Right ventricle myocardium inferior (tissue), 1 donor: ENCODE data around the gene RANBP17. TPM values are rescaled to one million over a fixed set of nuclear protein-coding genes. Genes with fewer than 3 reads are reported as not detected.
"Not testable (repeated sequence)": the region's sequence is repeated elsewhere in the genome, so short reads cannot be mapped to it uniquely, and the experiment has no call there.

ENCODE experiments used
- ATAC-seq: fragments of 200-7000 bp; cut with Tn5 transposase; one replicate; pipeline ENCODE4 v1.9.1; 2020; ENCODE audit warnings: mild to moderate bottlenecking, moderate library complexity
- DNase-seq: peaks from one replicate; pipeline ENCODE4 v3.0.0; 2021; ENCODE audit errors: missing footprints
- intact Hi-C: fragments of 100-400 bp; cut with DNase I; formaldehyde crosslinking; loops from one replicate; pipeline ENCODE4 v1.11.0; 2022
- total RNA-seq: library from RNA; stranded (reverse); fragmentation: NEBNext Ultra II Directional; extraction: Animal tissue kit (Norgen Biotek cat#: 25700); gene quantifications from one replicate; pipeline ENCODE4 v1.2.1, GENCODE V29; 2021
- donor health status: DM: no; HTN: yes; CAD: no; lungs with severe emphysema.

RANBP17 gene
- total RNA-seq, 1 donor from 2014 or later, result 2.7 TPM

DNA sequence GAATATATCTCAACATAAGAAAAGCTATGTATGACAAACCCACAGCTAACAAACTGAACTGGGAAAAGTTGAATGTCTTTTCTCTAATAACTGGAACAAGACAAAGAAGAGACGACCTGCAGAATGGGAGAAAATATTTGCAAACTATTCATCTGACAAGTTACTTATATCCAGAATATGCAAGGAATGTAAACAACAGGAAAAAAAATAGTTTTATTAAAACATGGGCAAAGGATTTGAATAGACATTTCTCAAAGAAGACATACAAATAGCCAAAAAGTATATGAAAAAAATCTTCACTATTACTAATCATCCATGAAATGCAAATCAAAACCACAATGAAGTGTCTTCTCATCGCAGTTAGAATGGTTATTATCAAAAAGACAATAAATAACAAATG lies 265.5 kb downstream of the RANBP17 start:
- no peak for DNase-seq
- ATAC-seq, result no peak
- intact Hi-C loops, result no loop called here

DNA sequence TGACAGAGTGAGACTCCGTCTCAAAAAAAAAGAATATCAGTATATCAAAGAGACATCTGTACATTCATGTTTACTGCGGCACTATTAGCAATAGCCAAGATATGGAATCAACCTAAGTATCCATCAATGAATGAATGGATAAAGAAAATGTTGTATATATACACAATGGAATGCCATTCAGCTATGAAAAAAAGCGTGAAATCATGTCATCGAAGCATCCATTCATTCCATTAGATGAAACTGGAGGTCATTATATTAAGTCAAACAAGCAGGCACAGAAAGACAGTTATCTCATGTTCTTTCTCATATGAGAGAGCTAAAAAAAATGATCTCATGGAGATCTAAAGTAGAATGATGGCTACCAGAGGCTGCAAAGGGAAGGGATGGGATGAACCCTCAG lies 266.3 kb downstream of the RANBP17 start:
- DNase-seq, result no peak
- intact Hi-C loops, result no loop called here
- no peak for ATAC-seq

- DNase-seq, result no peak
- intact Hi-C loops, result no loop called here
Measured at GRCh38 chr5:171129308-171129707, 267.5 kb downstream of the RANBP17 start.

GRCh38 chr5:171131497-171131896 lies 269.7 kb downstream of the RANBP17 start:
- DNase-seq (no peak), ATAC-seq (no peak)
- intact Hi-C loops, result no loop called here

More at GRCh38 chr5:171129308-171129707, 267.5 kb downstream of the RANBP17 start:
- no peak for ATAC-seq

- ATAC-seq, result no peak
- intact Hi-C loops, result no loop called here
- no peak for DNase-seq
Measured at GRCh38 chr5:171137768-171138525, 276.1 kb downstream of the RANBP17 start.

GRCh38 chr5:171139227-171139626 lies 277.4 kb downstream of the RANBP17 start:
- DNase-seq (no peak), ATAC-seq (no peak)
- intact Hi-C loops, result no loop called here

- intact Hi-C loops, result no loop called here
- ATAC-seq (no peak), DNase-seq (no peak)
Measured at GRCh38 chr5:171142617-171143016, 280.8 kb downstream of the RANBP17 start.

DNA sequence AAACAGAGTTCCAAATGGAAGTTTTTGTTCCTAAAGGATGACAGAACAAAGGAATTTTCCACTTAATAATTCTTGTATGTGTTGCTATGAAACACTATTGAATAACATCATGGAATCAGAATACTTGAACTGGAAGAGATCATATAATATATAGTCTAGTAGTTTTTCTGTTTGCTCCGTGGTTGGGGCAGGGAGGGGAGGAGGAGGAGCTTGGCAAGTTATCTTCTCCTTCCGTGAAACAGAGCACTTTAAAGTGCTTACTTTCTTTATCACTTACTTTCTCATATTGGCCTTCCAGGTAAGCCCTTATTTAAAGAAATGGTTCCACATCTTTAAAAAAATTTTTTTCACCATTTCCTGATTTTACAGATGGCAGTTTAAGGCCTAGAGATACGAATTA lies 281.4 kb downstream of the RANBP17 start:
- intact Hi-C loops, result no loop called here
- no peak for ATAC-seq
- DNase-seq, result no peak

- intact Hi-C loops, result no loop called here
- ATAC-seq (no peak), DNase-seq (no peak)
Measured at GRCh38 chr5:171143926-171144325, 282.1 kb downstream of the RANBP17 start.

- DNase-seq (no peak), ATAC-seq (no peak)
- intact Hi-C loops, result no loop called here
Measured at GRCh38 chr5:171149333-171149732, 287.5 kb downstream of the RANBP17 start.

DNA sequence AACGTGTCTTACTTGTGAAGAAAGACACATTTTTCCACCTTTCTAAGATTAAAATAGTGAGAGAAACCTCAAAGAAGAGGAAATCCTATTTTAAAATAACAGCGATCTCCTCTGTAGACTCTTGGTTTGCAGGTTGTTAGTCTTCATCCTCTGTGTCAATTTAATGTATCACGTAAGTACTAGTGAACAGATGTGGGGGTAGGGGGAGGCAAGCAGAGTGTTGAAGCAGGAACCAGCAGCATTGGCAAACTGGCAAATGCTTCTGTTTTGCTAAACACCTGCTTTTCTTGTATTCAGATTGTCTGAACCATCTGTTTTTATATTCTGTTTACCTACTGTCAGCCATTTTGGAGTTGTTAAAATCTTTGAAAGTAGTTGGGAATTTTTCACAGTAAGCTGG lies 288.0 kb downstream of the RANBP17 start:
- intact Hi-C loops, result no loop called here
- ATAC-seq (no peak), DNase-seq (no peak)

- ATAC-seq (no peak), DNase-seq (no peak)
- intact Hi-C loops, result no loop called here
Measured at GRCh38 chr5:171152382-171152781, 290.6 kb downstream of the RANBP17 start.

GRCh38 chr5:171155621-171156020 lies 293.8 kb downstream of the RANBP17 start:
- DNase-seq, result no peak
- intact Hi-C loops, result no loop called here
- no peak for ATAC-seq

GRCh38 chr5:171157276-171157675 lies 295.5 kb downstream of the RANBP17 start:
- DNase-seq (no peak), ATAC-seq (no peak)
- intact Hi-C loops, result no loop called here

DNA sequence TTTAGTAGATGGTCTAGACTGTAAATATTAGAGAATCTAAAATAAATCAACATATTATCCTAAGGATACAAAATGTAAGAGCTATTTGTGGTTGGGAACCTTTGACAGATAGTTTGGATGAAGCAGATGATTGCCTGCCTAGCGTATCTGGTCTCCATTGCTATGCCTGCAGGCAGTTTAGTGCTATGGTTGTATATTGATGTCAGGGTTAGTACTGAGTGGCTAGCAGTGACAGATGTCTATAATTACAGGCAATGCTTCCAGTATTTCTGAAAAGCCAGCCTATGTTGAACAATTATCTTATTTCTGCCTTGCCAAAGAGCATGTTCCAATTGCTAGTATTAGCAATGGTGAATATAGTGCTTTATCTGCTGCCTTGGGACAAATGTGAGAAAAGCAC lies 296.0 kb downstream of the RANBP17 start:
- no peak for ATAC-seq
- no peak for DNase-seq
- intact Hi-C loops, result no loop called here

DNA sequence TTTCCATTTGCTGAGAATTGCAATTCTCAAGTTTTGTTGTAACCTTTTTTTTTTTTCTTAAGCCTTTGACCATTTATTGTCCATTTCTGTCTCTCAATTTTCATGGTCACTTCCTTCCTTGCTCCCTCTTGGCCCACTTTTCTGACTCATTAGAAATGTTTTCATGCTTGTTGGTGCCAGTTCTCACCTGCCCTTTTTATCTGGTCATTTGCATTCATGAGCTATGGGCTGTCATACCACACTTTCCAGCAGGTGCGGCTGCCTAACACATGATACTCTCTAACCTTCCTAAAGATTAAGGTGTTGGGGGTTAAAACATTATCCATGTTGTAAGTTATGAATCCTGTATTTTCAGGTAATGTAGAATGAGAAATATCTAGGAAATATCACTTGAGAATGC lies 296.8 kb downstream of the RANBP17 start:
- ATAC-seq, result no peak
- intact Hi-C loops, result no loop called here
- DNase-seq, result no peak

DNA sequence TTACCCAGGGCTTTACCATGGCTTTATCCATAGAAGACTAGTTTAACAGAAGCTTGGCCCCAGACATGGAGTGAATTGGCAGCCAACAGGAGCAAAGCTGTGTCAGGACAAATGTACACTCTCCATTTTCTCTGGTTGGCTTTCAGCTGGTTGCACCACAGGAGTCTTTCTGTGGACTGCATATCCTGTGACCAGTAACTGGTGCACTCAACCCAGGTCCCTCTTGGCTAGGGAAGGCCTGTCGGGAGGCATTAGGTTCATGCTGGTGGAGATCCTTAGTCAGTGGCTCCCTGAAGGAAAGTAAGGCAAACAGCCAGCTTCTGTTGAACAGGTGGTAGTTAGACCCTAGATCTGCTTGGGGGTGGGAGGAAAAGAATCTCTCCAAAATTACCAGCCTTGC lies 300.3 kb downstream of the RANBP17 start:
- ATAC-seq, result no peak
- intact Hi-C loops, result no loop called here

GRCh38 chr5:171162596-171162995 lies 300.8 kb downstream of the RANBP17 start:
- intact Hi-C loops, result no loop called here
- no peak for ATAC-seq
- DNase-seq, result no peak

More for the DNA sequence above, 300.3 kb downstream of the RANBP17 start:
- DNase-seq, result no peak

DNA sequence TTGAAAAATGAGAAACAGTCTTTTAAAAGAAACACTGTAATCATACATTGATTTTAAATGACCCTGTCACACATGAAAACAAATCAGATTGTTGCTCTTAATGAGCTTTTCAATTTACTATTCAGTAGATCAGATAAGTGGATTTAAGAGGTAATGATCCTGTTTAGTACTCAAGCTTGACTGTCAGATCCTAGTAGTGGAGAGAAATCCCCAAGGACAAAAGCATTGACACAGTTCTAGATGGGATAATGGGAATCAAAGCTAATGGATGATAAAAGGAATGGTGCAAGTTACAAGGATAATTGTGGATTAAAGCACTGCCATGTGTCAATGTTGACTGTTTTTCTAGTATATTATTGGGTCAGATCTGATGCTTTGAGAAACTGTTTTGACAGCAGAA lies 304.9 kb downstream of the RANBP17 start:
- ATAC-seq (no peak), DNase-seq (no peak)
- intact Hi-C loops, result no loop called here

- DNase-seq (no peak), ATAC-seq (no peak)
- intact Hi-C loops, result no loop called here
Measured at GRCh38 chr5:171168171-171168570, 306.4 kb downstream of the RANBP17 start.

GRCh38 chr5:171174960-171175359 lies 313.1 kb downstream of the RANBP17 start:
- DNase-seq, ATAC-seq, intact Hi-C loops: not testable (repeated sequence)
